ENCODE data around the gene PTPRH. TPM values are rescaled to one million over a fixed set of nuclear protein-coding genes. Genes with fewer than 3 reads are reported as not detected.

The PTPRH gene
- total and polyA plus RNA-seq, 2 donors (not counting 1 experiment from before 2014, with no cell fraction given), result not detected

- intact Hi-C loops (cut with micrococcal nuclease), result loop anchor here (10.0 kb wide), 2 partner anchors 353 to 383 kb away; partner anchors contain the start of genes ZNF524 and ZNF865
- Histone ChIP-seq H3K36me3 (replicated peaks in 1 of 2; ENCODE audit: control extremely low read depth in 1 of 2, control insufficient read depth in 1 of 2, extremely low read depth in 1 of 2, insufficient read depth in 2 of 2, low read length in 1 of 2) (peaks cover 0 to 27% of the 10 kb centered on the region in 2 experiments), H3K9ac (ENCODE audit: low read length) (peak overlapping the region; percentile 51), H2AFZ (ENCODE audit: insufficient read depth, low read depth, low read length, poor library complexity, severe bottlenecking) (no peak overlapping the region), H3K4me1 (ENCODE audit: control insufficient read depth in 2 of 2, insufficient read depth in 2 of 2, low read length in 2 of 2) (peaks cover 87 to 98% of the 10 kb centered on the region in 2 donors), H3K27me3 (replicated peaks in 1 of 4; ENCODE audit: control extremely low read depth in 1 of 4, control insufficient read depth in 3 of 4, insufficient read depth in 4 of 4, low read length in 3 of 4) (no peaks in the 10 kb centered on the region), H3K9me3 (ENCODE audit: control extremely low read depth in 1 of 3, control insufficient read depth in 2 of 3, insufficient read depth in 1 of 3, low read length in 2 of 3) (no peaks in the 10 kb centered on the region), H3K79me2 (ENCODE audit: control insufficient read depth, insufficient read depth, low read length) (peaks cover 90% of the 10 kb centered on the region), H3K4me2 (replicated peaks; ENCODE audit: low read depth, low read length, poor library complexity, severe bottlenecking) (peak overlapping the region; percentile 78), H3K4me3 (ENCODE audit: control extremely low read depth in 1 of 5, extremely low read depth in 1 of 5, insufficient read depth in 1 of 5, low read depth in 2 of 5, low read length in 4 of 5) (peak overlapping the region in 3 of 5 experiments; percentile 9 to 50 (median 37)), H3K27ac (ENCODE audit: low read length in 2 of 2) (peak overlapping the region; percentile 61 to 94), H4K20me1 (ENCODE audit: control insufficient read depth, insufficient read depth, low read length, poor library complexity, severe bottlenecking) (peaks cover 89% of the 10 kb centered on the region)
- H3K27me3 Mint-ChIP-seq, result no peaks in the 10 kb centered on the region
- TF ChIP-seq EZH2 (IDR thresholded peaks at IDR 0.05; ENCODE audit: borderline replicate concordance, insufficient read depth, low read depth, low read length, poor library complexity, severe bottlenecking) (no peak), CTCF (IDR thresholded peaks at IDR 0.05) (no peak)
- ATAC-seq (ENCODE audit: low read depth) (peak; percentile 8), DNase-seq (peak; percentile 52)
- peak overlapping the region; percentile 95 for H3K27ac Mint-ChIP-seq
- peaks cover 86% of the 10 kb centered on the region for H3K4me1 Mint-ChIP-seq
- H3K9me3 Mint-ChIP-seq (ENCODE audit: insufficient read depth), result no peaks in the 10 kb centered on the region
- CTCF ChIA-PET, result interaction anchor here (0.6 to 5.9 kb wide), 4 partner anchors 28 to 928 kb away, joined by 3 to 56 read pairs (median 4); partner anchors contain the start of genes BRSK1 and HSPBP1
- peak overlapping the region; percentile 94 for H3K4me3 Mint-ChIP-seq
- POLR2A ChIA-PET, result interaction anchor here (1.0 kb wide), 1 partner anchor 8 kb away, joined by 3 read pairs; no protein-coding TSS in a partner anchor
- WGBS (ENCODE audit: insufficient coverage), result 0% methylated on average over 12 of the region's 19 CpGs
Measured at GRCh38 chr19:55251341-55252081, 42.2 kb upstream of the PTPRH start.

Measured in B cell (primary cell).